GM19324 (cell line): Measurements from ENCODE around the gene TM4SF18.

Experiments used
- ATAC-seq: cut with Tn5 transposase; IDR thresholded peaks from one replicate; pipeline ENCODE4 v1.9.1; 2021; ENCODE audit warnings: mild to moderate bottlenecking, moderate library complexity; ENCODE audit not compliant: unreplicated experiment, low FRiP score

The TM4SF18 gene

GRCh38 chr3:149331396-149331795, 2.0 kb downstream of the TM4SF18 start:
- ATAC-seq: no peak

GRCh38 chr3:149330609-149331331, 2.7 kb downstream of the TM4SF18 start:
- ATAC-seq: no peak

GRCh38 chr3:149327156-149327555, 6.3 kb downstream of the TM4SF18 start:
- no peak for ATAC-seq

- ATAC-seq: no peak
Measured at GRCh38 chr3:149325581-149325980, 7.9 kb downstream of the TM4SF18 start.

GRCh38 chr3:149324332-149324731, 9.1 kb downstream of the TM4SF18 start:
- ATAC-seq: no peak

GRCh38 chr3:149321640-149322039, 11.8 kb downstream of the TM4SF18 start:
- ATAC-seq: no peak

GRCh38 chr3:149321136-149321535, 12.3 kb downstream of the TM4SF18 start:
- ATAC-seq: no peak

- no peak for ATAC-seq
Measured at GRCh38 chr3:149319750-149320149, 13.7 kb downstream of the TM4SF18 start.

GRCh38 chr3:149317072-149317471, 16.4 kb downstream of the TM4SF18 start:
- ATAC-seq: no peak

GRCh38 chr3:149316437-149316836, 17.0 kb downstream of the TM4SF18 start:
- ATAC-seq: no peak

GRCh38 chr3:149315694-149316093, 17.7 kb downstream of the TM4SF18 start:
- ATAC-seq: no peak

GRCh38 chr3:149314807-149315578, 18.4 kb downstream of the TM4SF18 start:
- no peak for ATAC-seq

- no peak for ATAC-seq
Measured at GRCh38 chr3:149313542-149313941, 19.9 kb downstream of the TM4SF18 start.

GRCh38 chr3:149310796-149311534, 22.5 kb downstream of the TM4SF18 start:
- ATAC-seq: no peak

GRCh38 chr3:149307435-149307783, 26.0 kb downstream of the TM4SF18 start:
- ATAC-seq: no peak

GRCh38 chr3:149306751-149307434, 26.5 kb downstream of the TM4SF18 start:
- no peak for ATAC-seq

- no peak for ATAC-seq
Measured at GRCh38 chr3:149305376-149305775, 28.1 kb downstream of the TM4SF18 start.

GRCh38 chr3:149299938-149300801, 33.3 kb downstream of the TM4SF18 start:
- no peak for ATAC-seq

- ATAC-seq: no peak
Measured at GRCh38 chr3:149296972-149297371, 36.5 kb downstream of the TM4SF18 start.

GRCh38 chr3:149292666-149293065, 40.8 kb downstream of the TM4SF18 start:
- ATAC-seq: no peak
